Testis (tissue), 2 donors: Measurements from ENCODE around the gene CELSR1.

Experiments
- POLR2A ChIP-seq: fragments of 450-650 bp; IDR thresholded peaks from one replicate; pipeline ENCODE4 v1.6.1; 2017; ENCODE audit warnings: antibody characterized with exemption, mild to moderate bottlenecking, moderate library complexity
- TF ChIP-seq, protein P1 (sequence below), 3 experiments: fragments of 450-650 bp in 2 of 3; fragments of 200-600 bp in 1 of 3; sonication (generic) in 1 of 3; IDR thresholded peaks; one replicate each; pipeline ENCODE4 v1.5.1; 2016 to 2019; ENCODE audit warnings: antibody characterized with exemption in 3 of 3, mild to moderate bottlenecking in 2 of 3, moderate library complexity in 1 of 3

DNA sequence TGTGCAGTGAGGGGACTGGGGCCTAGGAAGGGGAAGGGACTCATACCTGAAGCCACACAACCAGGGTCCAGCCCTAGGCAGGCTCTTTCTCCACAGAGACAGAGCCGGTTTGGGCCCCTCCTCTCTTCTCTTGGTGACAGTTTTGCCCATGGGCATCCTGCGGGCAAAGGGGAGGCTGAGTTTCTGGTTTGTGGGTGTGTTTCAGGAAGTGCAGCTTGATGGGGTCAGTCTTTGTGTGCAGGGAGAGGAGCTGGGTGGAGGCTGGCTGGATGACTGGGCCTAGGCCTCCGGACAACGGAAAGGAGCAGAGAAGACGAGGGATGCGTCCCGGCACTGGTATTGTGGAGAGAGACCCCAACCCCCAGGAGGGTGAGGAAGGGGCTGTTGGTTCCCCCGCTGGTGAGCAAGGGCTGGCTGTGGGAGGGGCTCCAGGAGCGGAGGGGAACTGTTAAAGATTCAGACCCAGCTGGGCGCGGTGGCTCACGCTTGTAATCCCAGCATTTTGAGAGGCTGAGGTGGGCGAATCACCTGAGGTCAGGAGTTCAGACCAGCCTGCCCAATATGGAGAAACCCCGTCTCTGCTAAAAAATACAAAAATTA is 23.4 kb upstream of the CELSR1 start:
- TF ChIP-seq, protein P1, sequence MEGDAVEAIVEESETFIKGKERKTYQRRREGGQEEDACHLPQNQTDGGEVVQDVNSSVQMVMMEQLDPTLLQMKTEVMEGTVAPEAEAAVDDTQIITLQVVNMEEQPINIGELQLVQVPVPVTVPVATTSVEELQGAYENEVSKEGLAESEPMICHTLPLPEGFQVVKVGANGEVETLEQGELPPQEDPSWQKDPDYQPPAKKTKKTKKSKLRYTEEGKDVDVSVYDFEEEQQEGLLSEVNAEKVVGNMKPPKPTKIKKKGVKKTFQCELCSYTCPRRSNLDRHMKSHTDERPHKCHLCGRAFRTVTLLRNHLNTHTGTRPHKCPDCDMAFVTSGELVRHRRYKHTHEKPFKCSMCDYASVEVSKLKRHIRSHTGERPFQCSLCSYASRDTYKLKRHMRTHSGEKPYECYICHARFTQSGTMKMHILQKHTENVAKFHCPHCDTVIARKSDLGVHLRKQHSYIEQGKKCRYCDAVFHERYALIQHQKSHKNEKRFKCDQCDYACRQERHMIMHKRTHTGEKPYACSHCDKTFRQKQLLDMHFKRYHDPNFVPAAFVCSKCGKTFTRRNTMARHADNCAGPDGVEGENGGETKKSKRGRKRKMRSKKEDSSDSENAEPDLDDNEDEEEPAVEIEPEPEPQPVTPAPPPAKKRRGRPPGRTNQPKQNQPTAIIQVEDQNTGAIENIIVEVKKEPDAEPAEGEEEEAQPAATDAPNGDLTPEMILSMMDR (IDR thresholded peaks at IDR 0.05), result no peak
- no peak for TF ChIP-seq POLR2A
